Measurements from ENCODE around the gene ROBO3.

ROBO3 gene

GRCh38 chr11:124865181-124865901, at the start of gene ROBO3:
ROBO3 (plus strand) TSS chr11:124865432; CDS start chr11:124865578, 146 bp downstream.
- no peak for DNase-seq

GRCh38 chr11:124817036-124817435, 48.2 kb upstream of the ROBO3 start:
- no peak for DNase-seq

- DNase-seq, result no peak
These were observed 43.1 kb upstream of the ROBO3 start for GRCh38 chr11:124821995-124822730.

- no peak for DNase-seq
These were observed 41.5 kb upstream of the ROBO3 start for GRCh38 chr11:124823512-124824376.

GRCh38 chr11:124825876-124826275, 39.4 kb upstream of the ROBO3 start:
- DNase-seq, result no peak

- DNase-seq, result no peak
These were observed 35.2 kb upstream of the ROBO3 start for GRCh38 chr11:124829986-124830385.

- DNase-seq, result no peak
These were observed 34.5 kb upstream of the ROBO3 start for GRCh38 chr11:124830749-124831148.

GRCh38 chr11:124831897-124832296, 33.3 kb upstream of the ROBO3 start:
- DNase-seq, result no peak

GRCh38 chr11:124832571-124832970, 32.7 kb upstream of the ROBO3 start:
- no peak for DNase-seq

GRCh38 chr11:124834526-124835180, 30.6 kb upstream of the ROBO3 start:
- no peak for DNase-seq

- DNase-seq, result no peak
These were observed 29.3 kb upstream of the ROBO3 start for GRCh38 chr11:124835918-124836317.

GRCh38 chr11:124837491-124837856, 27.8 kb upstream of the ROBO3 start:
- DNase-seq, result no peak

- DNase-seq, result no peak
These were observed 26.5 kb upstream of the ROBO3 start for GRCh38 chr11:124838805-124839127.

- peak; percentile 26 for DNase-seq
These were observed 25.9 kb upstream of the ROBO3 start for GRCh38 chr11:124839128-124839971.

- DNase-seq, result no peak
These were observed 25.1 kb upstream of the ROBO3 start for GRCh38 chr11:124839972-124840621.

- no peak for DNase-seq
These were observed 24.6 kb upstream of the ROBO3 start for GRCh38 chr11:124840666-124841065.

- no peak for DNase-seq
These were observed 24.0 kb upstream of the ROBO3 start for GRCh38 chr11:124841201-124841600.

GRCh38 chr11:124841840-124842239, 23.4 kb upstream of the ROBO3 start:
- no peak for DNase-seq

- no peak for DNase-seq
These were observed 22.9 kb upstream of the ROBO3 start for GRCh38 chr11:124842305-124842704.

- no peak for DNase-seq
These were observed 21.7 kb upstream of the ROBO3 start for GRCh38 chr11:124843616-124843910.

- DNase-seq, result no peak
These were observed 20.6 kb upstream of the ROBO3 start for GRCh38 chr11:124844664-124845079.

All from COR-L47 (cell line).